Heart right ventricle (tissue), 16 donors: ENCODE results near the gene JAKMIP3. TPM values are rescaled to one million over a fixed set of nuclear protein-coding genes. Genes with fewer than 3 reads are reported as not detected.
A peak's percentile ranks its signal among the peaks of the same experiment; 100 is the strongest.

Experiments
- ATAC-seq, 8 donors: fragments of 200-7000 bp; cut with Tn5 transposase; one replicate each; pipeline ENCODE4 v1.9.1; 2020; ENCODE audit warnings: mild to moderate bottlenecking in 8 of 8, moderate library complexity in 8 of 8, moderate number of reproducible peaks in 1 of 8
- DNase-seq, 2 donors: peaks; one replicate each; pipeline ENCODE4 v3.0.0-alpha.2; 2020
- H3K27ac ChIP-seq, 10 donors: fragments of 200-600 bp; sonication (generic) in 2 of 10; one replicate each; pipeline versions ENCODE4 v1.5.0 to v1.8.0; 2020 to 2022; ENCODE audit warnings: mild to moderate bottlenecking in 3 of 10
- H3K27me3 ChIP-seq, 7 donors: fragments of 200-600 bp; one replicate each; pipeline ENCODE4 v1.8.0; 2021 to 2022; ENCODE audit warnings: mild to moderate bottlenecking in 2 of 7
- H3K36me3 ChIP-seq, 9 donors: fragments of 200-600 bp; sonication (generic) in 1 of 9; one replicate each; pipeline versions ENCODE4 v1.5.0 to v1.8.0; 2020 to 2022; ENCODE audit warnings: mild to moderate bottlenecking in 2 of 9
- H3K4me1 ChIP-seq, 9 donors: fragments of 200-600 bp; sonication (generic) in 1 of 9; one replicate each; pipeline versions ENCODE4 v1.5.0 to v1.8.0; 2020 to 2022; ENCODE audit warnings: mild to moderate bottlenecking in 4 of 9
- H3K4me3 ChIP-seq, 10 donors: fragments of 200-600 bp; sonication (generic) in 2 of 10; one replicate each; pipeline versions ENCODE4 v1.5.0 to v1.8.0; 2020 to 2022; ENCODE audit warnings: mild to moderate bottlenecking in 7 of 10, moderate library complexity in 2 of 10
- H3K9me3 ChIP-seq, 11 donors: fragments of 200-600 bp in 10 of 11; sonication (generic) in 2 of 11; one replicate each; pipeline versions ENCODE4 v1.5.0 to v1.8.0; 2013 to 2022; ENCODE audit warnings: mild to moderate bottlenecking in 2 of 11, control low read depth in 1 of 11, moderate library complexity in 1 of 11
- CTCF ChIP-seq, 9 donors: fragments of 200-600 bp; sonication (generic) in 2 of 9; IDR thresholded peaks; one replicate each; pipeline versions ENCODE4 v1.5.0 to v1.8.0; 2021 to 2022; ENCODE audit warnings: antibody characterized with exemption in 9 of 9, mild to moderate bottlenecking in 5 of 9, moderate library complexity in 1 of 9
- WGBS, 2 donors: extraction: QIAGEN DNeasy Blood & Tissue Kit; methylation state at CpG; one replicate each; pipeline ENCODE4 v1.1.7; 2013; ENCODE audit warnings: inconsistent platforms in 1 of 2; 5-methylcytosine and 5-hydroxymethylcytosine counted together
- intact Hi-C, 10 donors: fragments of 100-400 bp; cut with DNase I; formaldehyde crosslinking; loops; one replicate each; pipeline versions ENCODE4 v1.11.1 to v1.14.2; 2022
- polyA plus RNA-seq, 2 donors: library from polyadenylated mRNA; stranded (reverse); fragments of 200-250 nt; gene quantifications; one replicate each; pipeline ENCODE4 v1.2.3, GENCODE V29; 2013
- total RNA-seq, 10 donors: library from RNA; stranded (reverse); fragmentation: NEBNext Ultra II Directional in 3 of 10; extraction: Animal tissue kit (Norgen Biotek cat#: 25700) in 3 of 10; gene quantifications; one replicate each; pipeline versions ENCODE4 v1.2.1 to v1.2.4, GENCODE V29; 2021 to 2023
- donor health status: Arrhythmogenic right ventricular cardiomyopathy.
- donor health status: ischemic (EF 13 %, LVEDD 7.1; RV severe dilation, severe dysfunction).
- donor health status: healthy with polysubstance abuse.
- donor health status: DM: no; HTN: yes; CAD: no.
- donor health status: DM: no; HTN: no; CAD: no.
- donor health status: ischemic (EF 25% LVEDD 6.9; RV normal size, moderate dysfunction).
- donor health status: ischemic (EF 25% LVEDD 5.7; RV mildly dilated, moderate dysfunction).
- donor health status: healthy.
- donor health status: DM: yes; HTN: yes; CAD: no.
- donor health status: Ischemic cardiomyopathy.
- donor health status: ischemic (EF 35%, LVEDD 5.7; RV mildly dilated, moderate dysfunction).
- donor health status: nonischemic (EF 11% LVEDD 7.7; RV severe dilation, severe dysfunction).
- donor health status: DM: yes; HTN: yes; CAD: no.
- donor health status: PGD.
- donor health status: ischemic (EF 29% LVEDD 5.4; RV normal size, mild dysfunction).
- donor health status: nonischemic (EF 23%, LVEDD 6.1; RV moderate dilation, normal function).

JAKMIP3 gene
- total and polyA plus RNA-seq, 12 donors: 0.04 to 2.7 (median 1.8) TPM

DNA sequence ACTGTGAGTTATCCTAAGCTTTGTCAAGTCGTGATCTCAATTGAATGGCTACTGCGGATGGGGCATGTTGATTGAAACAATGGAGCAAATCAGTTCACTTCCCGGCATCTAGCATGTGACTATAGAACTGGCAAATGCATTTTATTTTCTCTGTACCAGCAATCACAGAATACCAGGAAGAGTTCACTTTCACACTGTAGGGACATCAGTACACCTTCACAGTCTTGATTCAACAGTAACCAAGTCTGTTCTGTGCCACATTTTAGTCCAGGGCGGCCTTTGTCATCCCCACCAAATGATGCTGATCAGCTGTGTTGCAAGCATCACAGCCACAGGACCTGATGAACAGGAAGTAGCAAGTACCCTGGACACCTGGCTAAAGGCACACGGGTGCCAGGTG lies 32.1 kb upstream of the JAKMIP3 start:
- TF ChIP-seq CTCF (IDR thresholded peaks at IDR 0.05): no peak
- DNase-seq (no peak), ATAC-seq (no peak)
- Histone ChIP-seq H3K27me3 (peaks cover 0 to 84% (median 68%) of the 10 kb centered on the region in 7 donors), H3K36me3 (no peaks in the 10 kb centered on the region), H3K27ac (no peak overlapping the region), H3K4me3 (no peak overlapping the region), H3K4me1 (peaks cover 0 to 12% (median 5%) of the 10 kb centered on the region in 9 donors), H3K9me3 (no peaks in the 10 kb centered on the region)
- intact Hi-C loops: loop anchor here in 4 of 10 donors (10.0 kb wide), 2 partner anchors 101 to 111 kb away; no protein-coding TSS in a partner anchor
- WGBS, 2 donors: 87 to 88% methylated on average over 5 of the region's 5 CpGs

- ATAC-seq (no peak), DNase-seq (no peak)
- 75 to 79% methylated on average over 8 of the region's 8 CpGs for WGBS, 2 donors
- Histone ChIP-seq H3K4me3 (no peak overlapping the region), H3K27ac (no peak overlapping the region), H3K9me3 (no peaks in the 10 kb centered on the region), H3K36me3 (no peaks in the 10 kb centered on the region), H3K27me3 (peaks cover 0 to 82% (median 57%) of the 10 kb centered on the region in 7 donors), H3K4me1 (peaks cover 0 to 12% (median 5%) of the 10 kb centered on the region in 9 donors)
- no peak for TF ChIP-seq CTCF (IDR thresholded peaks at IDR 0.05)
- intact Hi-C loops: loop anchor here in 7 of 10 donors (5.0 to 10.0 kb wide), 3 partner anchors 99 to 109 kb away; no protein-coding TSS in a partner anchor
Observed at GRCh38 chr10:132035476-132035875, 30.3 kb upstream of the JAKMIP3 start.

DNA sequence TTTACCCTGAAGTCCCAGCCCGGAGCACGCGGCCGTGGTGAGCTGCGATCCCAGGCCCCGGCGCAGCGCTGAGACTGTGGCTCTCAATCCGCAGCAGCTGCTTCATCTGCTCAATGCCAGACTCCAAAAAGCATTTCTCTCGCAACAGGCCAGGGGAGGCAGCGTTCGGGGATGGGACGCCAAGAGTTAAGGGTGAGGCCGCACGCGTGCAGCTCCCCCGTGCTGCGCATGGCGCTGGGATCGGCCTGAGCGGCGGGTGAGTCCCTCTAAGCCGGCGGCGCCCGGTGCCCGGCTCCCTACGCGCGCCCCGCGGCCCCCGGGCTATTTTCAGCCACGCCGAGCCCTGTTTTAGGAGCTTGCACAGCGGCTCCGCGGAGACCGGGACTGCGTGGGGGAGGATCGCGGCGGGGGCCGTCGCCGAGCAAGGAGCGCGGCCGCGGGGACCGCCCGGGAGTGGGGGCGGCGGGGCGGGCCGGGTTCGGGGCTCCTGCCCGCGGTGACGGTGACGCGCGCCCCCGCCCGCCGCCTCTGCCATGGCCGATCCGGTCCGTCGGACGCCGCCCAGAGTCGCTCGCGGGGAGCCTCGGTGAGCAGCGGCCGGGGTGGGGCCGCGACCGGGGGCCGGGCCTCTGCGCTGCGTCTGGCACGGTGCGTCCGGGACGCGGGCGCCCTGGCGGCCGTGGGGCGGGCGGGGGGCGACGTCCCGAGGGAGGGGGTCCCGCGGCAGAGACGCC lies 29.4 kb upstream of the JAKMIP3 start:
- DNase-seq: peak in 1 of 2 donors; percentile 37
- 1% methylated on average over 50 to 100 of the region's 100 CpGs for WGBS, 2 donors
- intact Hi-C loops: loop anchor here in 7 of 10 donors (5.0 to 10.0 kb wide), 3 partner anchors 98 to 108 kb away; no protein-coding TSS in a partner anchor
- peaks cover 0 to 75% (median 57%) of the 10 kb centered on the region in 7 donors for H3K27me3 ChIP-seq
- no peaks in the 10 kb centered on the region for H3K36me3 ChIP-seq
- ATAC-seq: peak; percentile 63 to 76 (median 70)
- peak overlapping the region in 9 of 10 donors; percentile 37 to 53 (median 49) for H3K4me3 ChIP-seq
- peaks cover 0 to 12% (median 5%) of the 10 kb centered on the region in 9 donors for H3K4me1 ChIP-seq
- H3K27ac ChIP-seq: peak overlapping the region in 5 of 10 donors; percentile 14 to 51 (median 39)
- no peak for TF ChIP-seq CTCF (IDR thresholded peaks at IDR 0.05)
- H3K9me3 ChIP-seq: no peaks in the 10 kb centered on the region

GRCh38 chr10:132036887-132037675 lies 28.7 kb upstream of the JAKMIP3 start:
- H3K9me3 ChIP-seq: no peaks in the 10 kb centered on the region
- WGBS, 2 donors: 7 to 8% methylated on average over 42 to 44 of the region's 44 CpGs
- peaks cover 0 to 12% (median 5%) of the 10 kb centered on the region in 9 donors for H3K4me1 ChIP-seq
- intact Hi-C loops: loop anchor here in 7 of 10 donors (5.0 to 10.0 kb wide), 3 partner anchors 98 to 108 kb away; no protein-coding TSS in a partner anchor
- no peaks in the 10 kb centered on the region for H3K36me3 ChIP-seq
- peaks cover 0 to 69% (median 51%) of the 10 kb centered on the region in 7 donors for H3K27me3 ChIP-seq
- DNase-seq (peak in 1 of 2 donors; percentile 38), ATAC-seq (peak in 7 of 8 donors; percentile 53 to 80 (median 72))
- H3K4me3 ChIP-seq: peak overlapping the region; percentile 10 to 53 (median 48)
- peak in 3 of 9 donors; percentile 21 to 37 (median 30) for TF ChIP-seq CTCF (IDR thresholded peaks at IDR 0.05)
- peak overlapping the region in 3 of 10 donors; percentile 39 to 51 (median 50) for H3K27ac ChIP-seq
